ENCODE results near the gene KLRG1. TPM values are rescaled to one million over a fixed set of nuclear protein-coding genes. Genes with fewer than 3 reads are reported as not detected.
A peak's percentile ranks its signal among the peaks of the same experiment; 100 is the strongest.

Gene KLRG1
- total RNA-seq, 3 donors from 2014 or later (not counting 1 experiment from before 2014, with no cell fraction given): 76.3 to 165 (median 86.2) TPM

- no peaks in the 10 kb centered on the region for H3K36me3 ChIP-seq (ENCODE audit: control insufficient read depth, insufficient read depth, low read length)
- H3K4me1 Mint-ChIP-seq: peaks cover 72% of the 10 kb centered on the region in 2 donors
- H3K27ac ChIP-seq (ENCODE audit: low read length): peak overlapping the region; percentile 99
- no peaks in the 10 kb centered on the region for H3K9me3 ChIP-seq (ENCODE audit: control insufficient read depth, insufficient read depth, low read length)
- peaks cover 65% of the 10 kb centered on the region for H3K4me1 ChIP-seq (ENCODE audit: control insufficient read depth, insufficient read depth, low read length)
- 11% methylated on average over 1 of the region's 1 CpG for WGBS (ENCODE audit: insufficient coverage)
- peak overlapping the region; percentile 95 to 98 for H3K27ac Mint-ChIP-seq
- H3K4me3 ChIP-seq (ENCODE audit: low read length): peak overlapping the region; percentile 89
- no peaks in the 10 kb centered on the region for H3K27me3 ChIP-seq (ENCODE audit: control insufficient read depth, insufficient read depth, low read length)
- H3K9me3 Mint-ChIP-seq: peaks cover 0 to 3% of the 10 kb centered on the region in 2 donors
- H3K4me3 Mint-ChIP-seq: peak overlapping the region; percentile 90
- TF ChIP-seq CTCF (IDR thresholded peaks at IDR 0.05): no peak
- H3K27me3 Mint-ChIP-seq (ENCODE audit: low read depth in 2 of 2): no peaks in the 10 kb centered on the region
- intact Hi-C loops (cut with micrococcal nuclease): loop anchor here (1.0 to 5.0 kb wide), 4 partner anchors 37 to 88 kb away; partner anchors contain the start of genes KLRG1 and PHC1
- ATAC-seq: peak; percentile 35 to 51 (median 43)
- DNase-seq: peak; percentile 46 to 71
- H3K36me3 Mint-ChIP-seq: no peaks in the 10 kb centered on the region
These were observed 37.6 kb upstream of the KLRG1 start for GRCh38 chr12:8951744-8952143.

- intact Hi-C loops (cut with micrococcal nuclease): loop anchor here (5.0 kb wide), 1 partner anchor 42 kb away; the partner anchor contains the start of gene PHC1
- Mint-ChIP-seq H3K36me3 (no peaks in the 10 kb centered on the region), H3K9me3 (peaks cover 0 to 3% of the 10 kb centered on the region in 2 donors), H3K27ac (peak overlapping the region; percentile 95 to 98), H3K27me3 (ENCODE audit: low read depth in 2 of 2) (no peaks in the 10 kb centered on the region), H3K4me1 (peaks cover 67 to 71% of the 10 kb centered on the region in 2 donors), H3K4me3 (peak overlapping the region; percentile 88)
- no peaks in the 10 kb centered on the region for H3K27me3 ChIP-seq (ENCODE audit: control insufficient read depth, insufficient read depth, low read length)
- no peaks in the 10 kb centered on the region for H3K36me3 ChIP-seq (ENCODE audit: control insufficient read depth, insufficient read depth, low read length)
- no peak overlapping the region for H3K4me3 ChIP-seq (ENCODE audit: low read length)
- 38% methylated on average over 7 of the region's 8 CpGs for WGBS (ENCODE audit: insufficient coverage)
- TF ChIP-seq CTCF (IDR thresholded peaks at IDR 0.05): no peak
- H3K9me3 ChIP-seq (ENCODE audit: control insufficient read depth, insufficient read depth, low read length): no peaks in the 10 kb centered on the region
- DNase-seq: peak; percentile 21 to 83
- peak overlapping the region; percentile 99 for H3K27ac ChIP-seq (ENCODE audit: low read length)
- H3K4me1 ChIP-seq (ENCODE audit: control insufficient read depth, insufficient read depth, low read length): peaks cover 58% of the 10 kb centered on the region
- ATAC-seq: no peak
These were observed 35.5 kb upstream of the KLRG1 start for GRCh38 chr12:8953773-8954402.

- H3K9me3 Mint-ChIP-seq: peaks cover 0 to 3% of the 10 kb centered on the region in 2 donors
- peak overlapping the region; percentile 42 for H3K4me3 Mint-ChIP-seq
- no peaks in the 10 kb centered on the region for H3K27me3 Mint-ChIP-seq (ENCODE audit: low read depth in 2 of 2)
- Histone ChIP-seq H3K27ac (ENCODE audit: low read length) (peak overlapping the region; percentile 26), H3K9me3 (ENCODE audit: control insufficient read depth, insufficient read depth, low read length) (no peaks in the 10 kb centered on the region), H3K4me3 (ENCODE audit: low read length) (no peak overlapping the region), H3K27me3 (ENCODE audit: control insufficient read depth, insufficient read depth, low read length) (no peaks in the 10 kb centered on the region), H3K4me1 (ENCODE audit: control insufficient read depth, insufficient read depth, low read length) (peaks cover 58% of the 10 kb centered on the region), H3K36me3 (ENCODE audit: control insufficient read depth, insufficient read depth, low read length) (no peaks in the 10 kb centered on the region)
- peak overlapping the region; percentile 95 to 98 for H3K27ac Mint-ChIP-seq
- WGBS (ENCODE audit: insufficient coverage): 92% methylated on average over 15 of the region's 15 CpGs
- ATAC-seq (no peak), DNase-seq (no peak)
- TF ChIP-seq CTCF (IDR thresholded peaks at IDR 0.05): no peak
- peaks cover 12% of the 10 kb centered on the region for H3K36me3 Mint-ChIP-seq
- intact Hi-C loops (cut with micrococcal nuclease): no loop called here
- peaks cover 57 to 65% of the 10 kb centered on the region in 2 donors for H3K4me1 Mint-ChIP-seq
These were observed 33.3 kb upstream of the KLRG1 start for GRCh38 chr12:8956073-8956472.

Measured in natural killer cell (primary cell).